Coronary artery (tissue), 2 donors: ENCODE measurements around the gene PSD4.

Experiments
- DNase-seq: peaks from one replicate; pipeline ENCODE4 v3.0.0-alpha.2; 2017; ENCODE audit warnings: low spot score
- H3K27ac ChIP-seq, 2 donors: fragments of 200-600 bp; sonication (generic); one replicate each; pipeline ENCODE4 v1.5.1; 2016 to 2019
- H3K4me3 ChIP-seq: fragments of 200-600 bp; sonication (generic); 2 replicates; pipeline ENCODE4 v1.5.1; 2016; ENCODE audit warnings: mild to moderate bottlenecking, moderate library complexity
- CTCF ChIP-seq: fragments of 200-600 bp; sonication (generic); IDR thresholded peaks from one replicate; pipeline ENCODE4 v1.5.1; 2019; ENCODE audit warnings: antibody characterized with exemption

The PSD4 gene

GRCh38 chr2:113129519-113130078 is 44.2 kb upstream of the PSD4 start:
- Histone ChIP-seq H3K27ac (no peak overlapping the region), H3K4me3 (no peak overlapping the region)
- DNase-seq = peak; percentile 11
- no peak for TF ChIP-seq CTCF

GRCh38 chr2:113131352-113132185 is 42.2 kb upstream of the PSD4 start:
- H3K4me3 ChIP-seq = no peak overlapping the region
- TF ChIP-seq CTCF = no peak
- H3K27ac ChIP-seq = no peak overlapping the region
- peak; percentile 40 for DNase-seq

- TF ChIP-seq CTCF = no peak
- DNase-seq = peak; percentile 41
- no peak overlapping the region for H3K27ac ChIP-seq
- no peak overlapping the region for H3K4me3 ChIP-seq
These were observed 41.3 kb upstream of the PSD4 start for GRCh38 chr2:113132414-113133021.

- DNase-seq = peak; percentile 45
- Histone ChIP-seq H3K4me3 (no peak overlapping the region), H3K27ac (no peak overlapping the region)
- no peak for TF ChIP-seq CTCF
These were observed 39.8 kb upstream of the PSD4 start for GRCh38 chr2:113133704-113134598.

- no peak for TF ChIP-seq CTCF
- DNase-seq = peak; percentile 24
- Histone ChIP-seq H3K27ac (no peak overlapping the region), H3K4me3 (no peak overlapping the region)
These were observed 39.1 kb upstream of the PSD4 start for GRCh38 chr2:113134717-113135116.

- Histone ChIP-seq H3K27ac (no peak overlapping the region), H3K4me3 (no peak overlapping the region)
- TF ChIP-seq CTCF = no peak
- peak; percentile 7 for DNase-seq
These were observed 38.5 kb upstream of the PSD4 start for GRCh38 chr2:113135317-113135716.
